Measurements from ENCODE around the gene DEPDC5. TPM values are rescaled to one million over a fixed set of nuclear protein-coding genes. Genes with fewer than 3 reads are reported as not detected.

The DEPDC5 gene
- total and polyA plus RNA-seq, 2 of the 8 experiments (the other 6 are each of a cell fraction or from before 2014, with no cell fraction given): 18.3 to 26.5 TPM

DNA sequence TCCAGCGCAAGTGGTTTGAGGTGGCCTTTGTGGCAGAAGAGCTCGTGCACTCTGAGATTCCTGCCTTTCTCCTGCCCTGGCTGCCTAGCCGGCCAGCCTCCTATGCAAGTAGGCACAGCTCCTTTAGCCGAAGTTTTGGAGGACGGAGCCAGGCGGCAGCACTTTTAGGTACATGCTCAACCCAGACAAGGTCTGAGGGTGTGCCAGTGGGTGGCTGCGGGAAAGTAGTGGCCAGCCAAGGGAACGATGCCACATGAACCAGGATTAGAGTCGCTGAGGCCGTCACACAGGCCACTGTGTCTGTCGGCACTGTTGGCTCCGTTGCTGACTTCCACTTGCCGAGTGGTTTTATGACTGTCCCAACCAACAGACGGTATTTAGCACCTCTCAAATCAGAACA is 125.8 kb downstream of the DEPDC5 start (continued):
- TF ChIP-seq, protein P1, sequence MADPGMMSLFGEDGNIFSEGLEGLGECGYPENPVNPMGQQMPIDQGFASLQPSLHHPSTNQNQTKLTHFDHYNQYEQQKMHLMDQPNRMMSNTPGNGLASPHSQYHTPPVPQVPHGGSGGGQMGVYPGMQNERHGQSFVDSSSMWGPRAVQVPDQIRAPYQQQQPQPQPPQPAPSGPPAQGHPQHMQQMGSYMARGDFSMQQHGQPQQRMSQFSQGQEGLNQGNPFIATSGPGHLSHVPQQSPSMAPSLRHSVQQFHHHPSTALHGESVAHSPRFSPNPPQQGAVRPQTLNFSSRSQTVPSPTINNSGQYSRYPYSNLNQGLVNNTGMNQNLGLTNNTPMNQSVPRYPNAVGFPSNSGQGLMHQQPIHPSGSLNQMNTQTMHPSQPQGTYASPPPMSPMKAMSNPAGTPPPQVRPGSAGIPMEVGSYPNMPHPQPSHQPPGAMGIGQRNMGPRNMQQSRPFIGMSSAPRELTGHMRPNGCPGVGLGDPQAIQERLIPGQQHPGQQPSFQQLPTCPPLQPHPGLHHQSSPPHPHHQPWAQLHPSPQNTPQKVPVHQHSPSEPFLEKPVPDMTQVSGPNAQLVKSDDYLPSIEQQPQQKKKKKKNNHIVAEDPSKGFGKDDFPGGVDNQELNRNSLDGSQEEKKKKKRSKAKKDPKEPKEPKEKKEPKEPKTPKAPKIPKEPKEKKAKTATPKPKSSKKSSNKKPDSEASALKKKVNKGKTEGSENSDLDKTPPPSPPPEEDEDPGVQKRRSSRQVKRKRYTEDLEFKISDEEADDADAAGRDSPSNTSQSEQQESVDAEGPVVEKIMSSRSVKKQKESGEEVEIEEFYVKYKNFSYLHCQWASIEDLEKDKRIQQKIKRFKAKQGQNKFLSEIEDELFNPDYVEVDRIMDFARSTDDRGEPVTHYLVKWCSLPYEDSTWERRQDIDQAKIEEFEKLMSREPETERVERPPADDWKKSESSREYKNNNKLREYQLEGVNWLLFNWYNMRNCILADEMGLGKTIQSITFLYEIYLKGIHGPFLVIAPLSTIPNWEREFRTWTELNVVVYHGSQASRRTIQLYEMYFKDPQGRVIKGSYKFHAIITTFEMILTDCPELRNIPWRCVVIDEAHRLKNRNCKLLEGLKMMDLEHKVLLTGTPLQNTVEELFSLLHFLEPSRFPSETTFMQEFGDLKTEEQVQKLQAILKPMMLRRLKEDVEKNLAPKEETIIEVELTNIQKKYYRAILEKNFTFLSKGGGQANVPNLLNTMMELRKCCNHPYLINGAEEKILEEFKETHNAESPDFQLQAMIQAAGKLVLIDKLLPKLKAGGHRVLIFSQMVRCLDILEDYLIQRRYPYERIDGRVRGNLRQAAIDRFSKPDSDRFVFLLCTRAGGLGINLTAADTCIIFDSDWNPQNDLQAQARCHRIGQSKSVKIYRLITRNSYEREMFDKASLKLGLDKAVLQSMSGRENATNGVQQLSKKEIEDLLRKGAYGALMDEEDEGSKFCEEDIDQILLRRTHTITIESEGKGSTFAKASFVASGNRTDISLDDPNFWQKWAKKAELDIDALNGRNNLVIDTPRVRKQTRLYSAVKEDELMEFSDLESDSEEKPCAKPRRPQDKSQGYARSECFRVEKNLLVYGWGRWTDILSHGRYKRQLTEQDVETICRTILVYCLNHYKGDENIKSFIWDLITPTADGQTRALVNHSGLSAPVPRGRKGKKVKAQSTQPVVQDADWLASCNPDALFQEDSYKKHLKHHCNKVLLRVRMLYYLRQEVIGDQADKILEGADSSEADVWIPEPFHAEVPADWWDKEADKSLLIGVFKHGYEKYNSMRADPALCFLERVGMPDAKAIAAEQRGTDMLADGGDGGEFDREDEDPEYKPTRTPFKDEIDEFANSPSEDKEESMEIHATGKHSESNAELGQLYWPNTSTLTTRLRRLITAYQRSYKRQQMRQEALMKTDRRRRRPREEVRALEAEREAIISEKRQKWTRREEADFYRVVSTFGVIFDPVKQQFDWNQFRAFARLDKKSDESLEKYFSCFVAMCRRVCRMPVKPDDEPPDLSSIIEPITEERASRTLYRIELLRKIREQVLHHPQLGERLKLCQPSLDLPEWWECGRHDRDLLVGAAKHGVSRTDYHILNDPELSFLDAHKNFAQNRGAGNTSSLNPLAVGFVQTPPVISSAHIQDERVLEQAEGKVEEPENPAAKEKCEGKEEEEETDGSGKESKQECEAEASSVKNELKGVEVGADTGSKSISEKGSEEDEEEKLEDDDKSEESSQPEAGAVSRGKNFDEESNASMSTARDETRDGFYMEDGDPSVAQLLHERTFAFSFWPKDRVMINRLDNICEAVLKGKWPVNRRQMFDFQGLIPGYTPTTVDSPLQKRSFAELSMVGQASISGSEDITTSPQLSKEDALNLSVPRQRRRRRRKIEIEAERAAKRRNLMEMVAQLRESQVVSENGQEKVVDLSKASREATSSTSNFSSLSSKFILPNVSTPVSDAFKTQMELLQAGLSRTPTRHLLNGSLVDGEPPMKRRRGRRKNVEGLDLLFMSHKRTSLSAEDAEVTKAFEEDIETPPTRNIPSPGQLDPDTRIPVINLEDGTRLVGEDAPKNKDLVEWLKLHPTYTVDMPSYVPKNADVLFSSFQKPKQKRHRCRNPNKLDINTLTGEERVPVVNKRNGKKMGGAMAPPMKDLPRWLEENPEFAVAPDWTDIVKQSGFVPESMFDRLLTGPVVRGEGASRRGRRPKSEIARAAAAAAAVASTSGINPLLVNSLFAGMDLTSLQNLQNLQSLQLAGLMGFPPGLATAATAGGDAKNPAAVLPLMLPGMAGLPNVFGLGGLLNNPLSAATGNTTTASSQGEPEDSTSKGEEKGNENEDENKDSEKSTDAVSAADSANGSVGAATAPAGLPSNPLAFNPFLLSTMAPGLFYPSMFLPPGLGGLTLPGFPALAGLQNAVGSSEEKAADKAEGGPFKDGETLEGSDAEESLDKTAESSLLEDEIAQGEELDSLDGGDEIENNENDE (IDR thresholded peaks at IDR 0.05; ENCODE audit: insufficient replicate concordance, low read length): no peak
- TF ChIP-seq TBP (IDR thresholded peaks at IDR 0.05; ENCODE audit: low read depth, low read length): no peak
- TF ChIP-seq JUND (IDR thresholded peaks at IDR 0.05; ENCODE audit: low read length): no peak
- TF ChIP-seq KDM1A (IDR thresholded peaks at IDR 0.05; ENCODE audit: borderline replicate concordance, low read length): no peak
- no peak for TF ChIP-seq POLR2AphosphoS5 (IDR thresholded peaks at IDR 0.05; ENCODE audit: low read depth, low read length)
